OCI-LY7 (cell line): Measurements from ENCODE around the gene PRL. TPM values are rescaled to one million over a fixed set of nuclear protein-coding genes. Genes with fewer than 3 reads are reported as not detected.

ENCODE experiments used
- BruUV-seq: library from RNA; stranded (reverse); fragments of 400-500 nt; replicated peaks from 2 replicates; lab custom pipeline; 2021; lab: Mats Ljungman, UMichigan
- CTCF ChIA-PET: fragments of 300-600 bp; sonication (Branson Sonifier 250); formaldehyde crosslinking; loops from one replicate; lab custom pipeline; 2022; ENCODE audit warnings: antibody characterized with exemption; ENCODE audit not compliant: unreplicated experiment; lab: Charles Lee
- POLR2A ChIA-PET: fragments of 300-600 bp; sonication (Branson Sonifier 250); formaldehyde crosslinking; loops from one replicate; lab custom pipeline; 2022; ENCODE audit warnings: antibody characterized with exemption; lab: Charles Lee
- DNase-seq: peaks from one replicate; pipeline ENCODE4 v3.0.0-alpha.2; 2015; ENCODE audit warnings: low spot score
- H2AFZ ChIP-seq: fragments of 200-600 bp; sonication (generic), shearing (Covaris generic); 2 replicates; pipeline ENCODE4 v1.6.1; 2014; ENCODE audit warnings: mild to moderate bottlenecking, antibody characterized with exemption, low read length, moderate library complexity
- H3K27ac ChIP-seq: fragments of 200-600 bp; sonication (generic); 2 replicates; pipeline ENCODE4 v1.5.1; 2014; ENCODE audit warnings: mixed run types, low read depth, mild to moderate bottlenecking, moderate library complexity, low read length, inconsistent platforms; ENCODE audit not compliant: poor library complexity, severe bottlenecking
- H3K36me3 ChIP-seq: fragments of 200-600 bp; sonication (generic); 2 replicates; pipeline ENCODE4 v1.6.1; 2014; ENCODE audit warnings: mild to moderate bottlenecking, antibody characterized with exemption, low read length, moderate library complexity, mixed read lengths; ENCODE audit not compliant: insufficient read depth
- H3K4me1 ChIP-seq: fragments of 200-600 bp; sonication (generic); 2 replicates; pipeline ENCODE4 v1.5.1; 2014; ENCODE audit warnings: mild to moderate bottlenecking, low read length; ENCODE audit not compliant: insufficient read depth, poor library complexity, severe bottlenecking
- H3K4me2 ChIP-seq: fragments of 200-600 bp; sonication (generic); 2 replicates; pipeline ENCODE4 v1.6.1; 2014; ENCODE audit warnings: mild to moderate bottlenecking, low read length
- H3K4me3 ChIP-seq: fragments of 200-600 bp; sonication (generic); 2 replicates; pipeline ENCODE4 v1.5.1; 2014; ENCODE audit warnings: mild to moderate bottlenecking, low read depth, low read length; ENCODE audit not compliant: poor library complexity, severe bottlenecking
- H3K79me2 ChIP-seq: fragments of 200-600 bp; sonication (generic); 2 replicates; pipeline ENCODE4 v1.6.1; 2016; ENCODE audit warnings: low read depth, mild to moderate bottlenecking, low read length, moderate library complexity, mixed read lengths; ENCODE audit not compliant: insufficient read depth
- H3K9me2 ChIP-seq: fragments of 200-600 bp; sonication (generic); 2 replicates; pipeline ENCODE4 v1.6.1; 2016; ENCODE audit warnings: mild to moderate bottlenecking, low read length, mixed read lengths; ENCODE audit not compliant: insufficient read depth
- H3K9me3 ChIP-seq: fragments of 200-600 bp; sonication (generic); 2 replicates; pipeline ENCODE4 v1.6.1; 2014; ENCODE audit warnings: mild to moderate bottlenecking, mixed run types, low read length, mixed read lengths
- H4K20me1 ChIP-seq: fragments of 200-600 bp; sonication (generic); 2 replicates; pipeline ENCODE4 v1.6.1; 2014; ENCODE audit warnings: mild to moderate bottlenecking, antibody characterized with exemption, low read length, moderate library complexity, mixed read lengths; ENCODE audit not compliant: insufficient read depth
- EZH2phosphoT487 ChIP-seq: fragments of 200-600 bp; sonication (generic); IDR thresholded peaks from 2 replicates; pipeline ENCODE4 v1.6.1; 2018; ENCODE audit warnings: low read depth, borderline replicate concordance, mild to moderate bottlenecking, mixed run types, antibody characterized with exemption, low read length, moderate library complexity, mixed read lengths
- intact Hi-C: fragments of 100-400 bp; cut with micrococcal nuclease; formaldehyde crosslinking; loops from one replicate; pipeline ENCODE4 v1.10.0; 2022; ENCODE audit not compliant: unreplicated experiment
- total RNA-seq, 2 experiments: library from RNA; depleted of rRNA in 1 of 2; stranded (reverse); fragments of >200 nt in 1 of 2; shearing (Covaris generic) in 1 of 2; gene quantifications; 2 replicates each; pipeline ENCODE4 v1.2.3, GENCODE V29; 2014 to 2022
- TF ChIP-seq, protein P1 (sequence below): fragments of 200-600 bp; sonication (generic); conservative IDR thresholded peaks from 2 replicates; pipeline ENCODE4 v1.5.1; 2014; ENCODE audit warnings: mild to moderate bottlenecking, antibody characterized with exemption, low read length, moderate library complexity, mixed read lengths

The PRL gene
- total RNA-seq, 2 experiments from 2014 or later: not detected

DNA sequence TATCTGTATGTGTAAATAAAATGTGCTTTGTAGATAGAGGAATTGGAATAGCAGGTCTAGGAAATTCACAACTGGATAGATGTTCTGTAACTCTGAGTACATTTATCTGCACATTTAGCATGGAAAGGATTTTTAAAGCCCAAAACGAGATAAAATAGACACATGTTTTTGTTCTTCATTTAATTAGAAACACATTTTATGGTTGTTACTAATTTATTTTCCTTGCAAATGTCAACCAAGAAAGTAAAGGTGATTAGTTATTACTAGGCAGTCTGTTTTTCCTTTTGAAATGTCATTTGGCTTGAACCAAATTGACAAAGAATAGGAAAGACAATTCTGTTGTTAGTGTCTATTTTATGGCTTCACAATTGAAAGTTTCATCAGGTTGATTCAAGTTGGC lies 769 bp downstream of the PRL start:
- Histone ChIP-seq H3K4me2 (no peak overlapping the region), H3K9me2 (no peaks in the 10 kb centered on the region), H3K27ac (no peak overlapping the region), H2AFZ (no peak overlapping the region), H3K4me1 (no peaks in the 10 kb centered on the region), H3K79me2 (no peaks in the 10 kb centered on the region), H4K20me1 (no peaks in the 10 kb centered on the region), H3K9me3 (no peaks in the 10 kb centered on the region), H3K36me3 (no peaks in the 10 kb centered on the region), H3K4me3 (no peak overlapping the region)
- no peak for DNase-seq
- CTCF ChIA-PET: no interaction called here
- no TSS peak for BruUV-seq
- TF ChIP-seq EZH2phosphoT487: no peak
- TF ChIP-seq, protein P1, sequence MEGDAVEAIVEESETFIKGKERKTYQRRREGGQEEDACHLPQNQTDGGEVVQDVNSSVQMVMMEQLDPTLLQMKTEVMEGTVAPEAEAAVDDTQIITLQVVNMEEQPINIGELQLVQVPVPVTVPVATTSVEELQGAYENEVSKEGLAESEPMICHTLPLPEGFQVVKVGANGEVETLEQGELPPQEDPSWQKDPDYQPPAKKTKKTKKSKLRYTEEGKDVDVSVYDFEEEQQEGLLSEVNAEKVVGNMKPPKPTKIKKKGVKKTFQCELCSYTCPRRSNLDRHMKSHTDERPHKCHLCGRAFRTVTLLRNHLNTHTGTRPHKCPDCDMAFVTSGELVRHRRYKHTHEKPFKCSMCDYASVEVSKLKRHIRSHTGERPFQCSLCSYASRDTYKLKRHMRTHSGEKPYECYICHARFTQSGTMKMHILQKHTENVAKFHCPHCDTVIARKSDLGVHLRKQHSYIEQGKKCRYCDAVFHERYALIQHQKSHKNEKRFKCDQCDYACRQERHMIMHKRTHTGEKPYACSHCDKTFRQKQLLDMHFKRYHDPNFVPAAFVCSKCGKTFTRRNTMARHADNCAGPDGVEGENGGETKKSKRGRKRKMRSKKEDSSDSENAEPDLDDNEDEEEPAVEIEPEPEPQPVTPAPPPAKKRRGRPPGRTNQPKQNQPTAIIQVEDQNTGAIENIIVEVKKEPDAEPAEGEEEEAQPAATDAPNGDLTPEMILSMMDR: no peak
- POLR2A ChIA-PET: no interaction called here
- intact Hi-C loops: no loop called here

DNA sequence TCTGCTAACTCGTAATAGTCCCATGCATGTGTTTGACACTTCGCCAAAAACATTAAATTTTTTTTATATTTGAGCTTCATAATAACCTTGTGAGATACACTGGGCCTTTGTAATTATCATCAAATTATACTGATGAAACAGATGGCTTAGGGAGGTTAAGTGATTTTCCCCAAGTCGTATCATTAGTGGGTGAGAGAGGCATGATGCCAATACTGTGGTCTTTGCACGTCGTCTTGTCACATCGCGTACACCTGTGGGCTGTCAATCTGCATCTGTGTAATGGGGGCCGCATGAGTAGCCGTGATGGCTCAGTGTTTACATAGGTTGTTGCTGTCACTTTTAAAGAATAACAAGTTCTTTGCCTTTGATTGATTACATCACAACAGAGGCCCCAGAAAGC lies 1.7 kb downstream of the PRL start:
- no peak for DNase-seq
- TF ChIP-seq, protein P1: no peak
- no peak for TF ChIP-seq EZH2phosphoT487
- no peak overlapping the region for H3K27ac ChIP-seq
- ChIA-PET CTCF (no interaction called here), POLR2A (no interaction called here)
- no peaks in the 10 kb centered on the region for H3K9me2 ChIP-seq
- H3K4me1 ChIP-seq: no peaks in the 10 kb centered on the region
- H2AFZ ChIP-seq: no peak overlapping the region
- H3K4me2 ChIP-seq: no peak overlapping the region
- intact Hi-C loops: no loop called here
- BruUV-seq: no TSS peak
- no peaks in the 10 kb centered on the region for H3K79me2 ChIP-seq
- no peaks in the 10 kb centered on the region for H4K20me1 ChIP-seq
- no peaks in the 10 kb centered on the region for H3K9me3 ChIP-seq
- no peaks in the 10 kb centered on the region for H3K36me3 ChIP-seq
- no peak overlapping the region for H3K4me3 ChIP-seq

DNA sequence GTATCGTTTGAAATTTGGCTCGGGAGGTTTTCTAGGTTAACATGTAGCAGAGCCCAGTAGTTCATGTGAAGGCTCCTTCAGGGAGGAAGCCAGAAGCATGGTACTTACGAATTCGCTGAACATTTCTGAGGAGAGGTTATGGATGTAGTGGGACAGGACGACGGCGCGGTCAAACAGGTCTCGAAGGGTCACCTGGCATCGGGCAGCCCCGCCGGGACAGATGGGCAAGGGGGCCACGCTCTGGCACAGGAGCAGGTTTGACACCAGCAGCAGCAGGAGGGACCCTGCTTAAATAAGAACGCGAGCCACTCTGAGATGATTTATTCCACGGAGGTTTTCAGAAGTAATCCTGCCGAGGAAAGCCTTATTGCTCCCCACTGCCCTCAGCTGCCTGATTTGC lies 2.5 kb downstream of the PRL start:
- Histone ChIP-seq H3K4me2 (no peak overlapping the region), H3K9me3 (no peaks in the 10 kb centered on the region), H4K20me1 (no peaks in the 10 kb centered on the region), H3K4me1 (no peaks in the 10 kb centered on the region), H3K4me3 (no peak overlapping the region), H3K36me3 (no peaks in the 10 kb centered on the region), H2AFZ (no peak overlapping the region), H3K27ac (no peak overlapping the region), H3K79me2 (no peaks in the 10 kb centered on the region), H3K9me2 (no peaks in the 10 kb centered on the region)
- ChIA-PET POLR2A (no interaction called here), CTCF (no interaction called here)
- intact Hi-C loops: no loop called here
- DNase-seq: no peak
- no peak for TF ChIP-seq EZH2phosphoT487
- TF ChIP-seq, protein P1: no peak
- BruUV-seq: no TSS peak
